G401 (cell line): ENCODE data around the gene ACP1. TPM values are rescaled to one million over a fixed set of nuclear protein-coding genes. Genes with fewer than 3 reads are reported as not detected.

ENCODE experiments used
- DNase-seq: peaks from one replicate; pipeline ENCODE4 v3.0.0-alpha.2; 2015; ENCODE audit warnings: low spot score
- in situ Hi-C: cut with HindIII; loops from 2 replicates; pipeline ENCODE4 v1.10.0; 2016; ENCODE audit warnings: low sequenced_read_pairs, mixed read lengths
- total RNA-seq: library from RNA; depleted of rRNA; stranded (reverse); fragments of >200 nt; shearing (Covaris generic); gene quantifications from 2 replicates; pipeline ENCODE4 v1.2.3, GENCODE V29; 2014

The ACP1 gene
- total RNA-seq, 1 experiment from 2014 or later = 198 TPM

DNA sequence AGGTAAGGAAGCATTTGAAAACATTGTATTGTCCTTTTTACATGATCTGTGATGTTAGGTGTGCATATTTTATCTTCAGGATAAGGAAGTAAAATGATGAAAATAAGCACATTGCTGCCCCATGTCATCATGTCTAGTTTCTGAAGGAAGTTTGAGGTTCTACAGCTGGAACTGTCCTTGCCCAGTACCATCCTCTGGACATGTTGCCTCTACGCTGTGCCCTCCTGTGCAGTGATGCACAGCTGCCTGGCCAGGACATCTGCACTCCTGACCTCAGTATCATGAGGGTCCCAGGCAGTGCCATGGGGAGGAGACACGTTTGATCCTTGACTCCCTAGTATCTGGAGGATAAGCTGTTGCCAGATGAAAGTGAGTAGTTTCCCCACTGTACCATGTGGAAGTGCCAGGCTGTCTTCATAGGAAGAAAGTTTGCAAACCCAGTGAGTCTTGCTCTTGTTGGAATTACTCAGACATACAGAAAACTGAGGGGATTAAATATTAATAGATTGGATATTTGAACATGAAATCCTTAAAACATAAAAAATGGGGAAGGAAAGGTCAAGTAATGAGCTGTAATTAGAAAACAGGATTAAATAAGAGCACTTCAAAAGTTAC is 13.7 kb downstream of the ACP1 start:
- in situ Hi-C loops = no loop called here
- DNase-seq = no peak

DNA sequence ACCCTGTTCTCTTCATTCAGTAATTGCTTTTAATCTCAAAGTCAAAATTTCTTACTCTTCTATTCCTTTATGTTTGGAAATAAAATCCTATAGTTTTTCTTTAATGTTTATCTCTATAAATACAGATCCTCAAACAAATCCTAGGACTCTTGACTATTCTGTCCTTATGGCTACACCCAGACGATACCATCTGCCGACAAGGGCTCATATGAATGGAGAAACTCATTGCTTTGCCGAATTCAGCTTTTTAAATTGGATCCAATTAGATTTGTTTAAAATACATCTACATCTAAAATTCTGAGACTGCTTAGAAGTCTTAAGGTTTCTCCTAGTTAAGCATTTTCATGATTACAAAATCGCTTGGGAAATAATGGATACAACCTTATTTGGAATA is 14.2 kb downstream of the ACP1 start:
- DNase-seq = no peak
- in situ Hi-C loops = no loop called here

DNA sequence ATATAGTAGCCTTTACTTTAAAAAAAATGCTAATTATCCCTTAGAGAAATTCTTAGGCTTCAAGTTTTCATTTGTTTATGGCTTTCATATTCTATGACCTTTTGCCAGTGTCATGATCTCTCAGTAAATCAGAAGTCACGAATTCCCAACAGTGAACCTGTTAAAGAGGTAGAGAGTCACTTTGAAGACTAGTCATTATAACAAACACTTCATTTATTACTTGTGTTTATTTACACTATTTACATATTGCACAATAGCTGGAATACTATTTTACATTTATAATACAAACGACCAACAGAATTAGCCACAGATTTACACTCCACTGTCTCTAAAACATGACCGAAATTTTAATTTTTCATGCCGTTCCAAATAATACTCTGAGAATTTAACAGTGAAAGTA is 14.6 kb downstream of the ACP1 start:
- DNase-seq = no peak
- in situ Hi-C loops = no loop called here

DNA sequence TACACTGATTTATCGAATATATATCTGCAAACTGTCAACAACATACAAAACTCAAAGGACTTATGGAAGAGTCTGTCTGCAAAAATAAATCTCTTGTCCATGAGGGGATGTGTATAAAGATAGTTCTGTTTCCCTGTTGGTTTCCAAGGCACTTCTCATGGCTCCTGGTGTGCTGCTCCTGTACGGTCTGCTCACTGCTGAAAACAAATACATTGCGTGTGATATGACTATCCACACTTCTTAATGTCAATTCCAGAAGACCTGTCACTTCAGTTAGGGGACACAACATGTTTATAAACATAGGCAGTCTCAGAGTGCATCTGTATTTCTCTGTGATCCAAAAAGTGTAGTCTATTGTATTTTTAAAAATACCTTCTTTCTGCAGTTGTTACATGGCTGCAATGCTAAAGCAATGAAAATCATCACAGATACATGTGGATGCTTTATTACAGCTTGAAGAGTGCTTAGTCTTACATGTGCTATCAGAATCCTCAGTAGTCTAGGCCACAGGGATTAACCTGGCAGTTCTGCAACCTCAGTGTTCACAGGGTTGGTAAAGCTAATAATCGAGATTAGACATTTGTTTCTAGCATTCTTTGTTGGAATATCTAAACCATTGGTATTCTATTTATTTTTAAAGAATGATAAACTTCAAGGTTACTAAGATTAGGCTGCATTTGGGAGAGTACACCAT is 15.4 kb downstream of the ACP1 start:
- no peak for DNase-seq

DNA sequence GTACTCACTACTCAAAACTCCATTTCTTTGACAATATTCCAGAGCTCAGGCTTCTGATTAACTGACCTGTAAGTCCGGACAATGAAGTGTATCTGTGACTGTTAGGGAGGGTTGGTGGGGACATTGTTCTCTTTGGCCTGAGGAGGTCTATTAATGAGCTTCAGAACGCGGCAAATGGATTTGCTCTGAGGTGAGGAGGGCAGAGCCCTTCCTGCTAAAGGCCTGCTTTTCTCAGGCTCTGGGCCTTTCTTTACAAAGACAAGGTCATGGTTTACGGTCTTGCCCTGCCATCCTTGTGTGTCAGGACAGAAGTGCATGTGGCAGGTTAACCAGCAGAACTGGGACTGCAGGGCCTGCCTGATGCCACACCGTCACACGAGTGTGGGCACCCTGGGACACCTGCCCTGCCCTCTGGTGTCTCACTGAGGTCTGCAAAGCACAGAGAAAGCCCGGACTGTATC is 15.9 kb downstream of the ACP1 start:
- no peak for DNase-seq
- in situ Hi-C loops = no loop called here

More for the DNA sequence above, 15.4 kb downstream of the ACP1 start:
- in situ Hi-C loops = no loop called here

DNA sequence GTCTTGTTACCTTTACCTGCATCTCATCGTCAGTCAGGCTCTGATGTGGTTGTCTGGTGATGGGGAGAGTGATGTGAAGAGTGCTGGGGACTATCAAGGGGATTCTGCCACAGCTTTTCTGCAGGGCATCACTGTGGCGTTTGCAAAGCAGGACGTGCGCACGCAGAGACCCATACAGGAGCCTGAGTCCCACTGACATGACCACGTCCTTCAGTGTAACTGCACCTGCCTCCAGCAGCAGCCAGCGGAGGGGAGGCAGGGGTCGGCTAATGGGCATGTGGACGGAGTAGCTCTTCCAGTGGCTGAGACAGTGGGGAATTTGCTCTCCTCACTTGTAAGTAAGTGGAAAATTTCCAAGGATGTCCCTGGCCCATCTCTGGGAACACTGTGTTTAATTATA is 16.6 kb downstream of the ACP1 start:
- no peak for DNase-seq
- in situ Hi-C loops = no loop called here

DNA sequence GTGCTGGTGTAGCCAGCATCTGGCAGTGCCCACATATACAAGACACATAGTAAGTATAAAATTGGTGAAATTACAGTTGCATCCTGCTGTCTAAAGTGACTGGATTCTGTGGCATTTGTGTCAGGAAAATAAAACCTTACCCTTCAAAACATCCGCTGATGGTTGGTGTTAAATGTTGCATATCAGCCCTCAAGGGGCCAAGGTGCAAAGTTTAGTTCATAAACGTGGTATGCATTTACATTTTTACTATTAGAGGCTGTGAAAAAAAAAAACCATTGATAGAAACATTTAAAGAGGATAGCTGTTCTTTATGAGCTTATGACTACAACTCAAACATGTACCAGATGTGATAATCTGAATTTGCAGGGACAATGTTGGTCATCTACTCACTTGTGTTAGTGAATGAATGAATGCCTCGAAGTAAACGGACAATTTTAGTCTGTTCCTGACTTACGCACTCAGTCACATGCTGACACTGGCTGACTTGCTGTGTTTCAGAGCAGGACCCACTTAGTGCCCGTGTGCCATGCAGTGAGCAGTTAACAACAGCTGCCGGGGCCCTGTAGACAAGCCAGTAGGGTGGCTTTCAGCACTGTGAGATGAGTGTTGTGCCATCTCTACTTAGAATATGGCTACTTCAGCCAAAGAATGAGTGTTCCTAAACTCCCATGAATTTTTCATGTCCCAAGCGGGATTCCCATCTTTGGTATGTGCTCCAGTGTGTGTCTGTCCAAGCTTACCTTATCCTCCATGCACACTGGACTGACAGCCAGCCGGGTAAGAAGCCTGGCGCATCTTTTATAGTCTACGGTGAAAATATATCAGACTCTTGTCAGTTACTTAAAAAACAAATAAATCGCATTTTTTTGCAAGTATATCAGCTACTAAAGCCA is 17.9 kb downstream of the ACP1 start:
- in situ Hi-C loops = no loop called here
- DNase-seq = no peak

DNA sequence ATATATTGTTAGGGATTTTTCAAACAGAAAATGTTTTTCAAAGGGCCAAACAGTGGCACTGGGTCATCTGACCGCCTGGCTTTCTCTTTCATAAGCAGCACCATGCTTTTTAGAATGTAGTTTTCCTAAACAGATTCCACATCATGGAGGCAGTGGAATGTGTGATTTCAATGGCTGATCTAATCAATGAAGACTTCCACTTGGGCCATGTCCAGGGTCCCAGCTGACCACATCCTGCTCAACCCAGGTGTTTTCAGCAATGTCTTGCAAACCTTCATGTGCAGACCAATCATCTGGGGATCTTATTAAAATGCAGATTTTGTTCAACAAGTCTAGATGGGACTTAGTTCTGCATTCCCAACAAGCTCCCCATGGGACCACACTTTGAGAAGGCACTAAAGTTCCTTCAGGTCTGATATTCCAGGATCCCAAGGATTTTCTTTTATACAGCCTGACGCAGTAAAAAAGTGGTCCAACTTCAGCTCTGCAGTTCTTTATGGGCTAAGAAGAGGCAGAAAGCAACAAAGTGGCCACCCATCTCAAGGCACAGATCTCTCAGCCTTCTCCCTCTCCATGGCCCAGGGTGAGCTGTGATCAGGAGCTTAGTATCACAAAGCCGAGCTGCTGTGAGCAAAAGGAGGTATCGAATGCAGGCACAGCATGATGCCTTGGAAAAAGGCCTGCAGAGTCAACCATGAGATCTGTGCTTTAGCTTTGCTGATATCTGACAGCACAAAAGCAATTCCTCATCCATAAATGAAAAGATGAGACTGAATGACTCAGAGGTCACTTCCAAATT is 19.4 kb downstream of the ACP1 start:
- no peak for DNase-seq

DNA sequence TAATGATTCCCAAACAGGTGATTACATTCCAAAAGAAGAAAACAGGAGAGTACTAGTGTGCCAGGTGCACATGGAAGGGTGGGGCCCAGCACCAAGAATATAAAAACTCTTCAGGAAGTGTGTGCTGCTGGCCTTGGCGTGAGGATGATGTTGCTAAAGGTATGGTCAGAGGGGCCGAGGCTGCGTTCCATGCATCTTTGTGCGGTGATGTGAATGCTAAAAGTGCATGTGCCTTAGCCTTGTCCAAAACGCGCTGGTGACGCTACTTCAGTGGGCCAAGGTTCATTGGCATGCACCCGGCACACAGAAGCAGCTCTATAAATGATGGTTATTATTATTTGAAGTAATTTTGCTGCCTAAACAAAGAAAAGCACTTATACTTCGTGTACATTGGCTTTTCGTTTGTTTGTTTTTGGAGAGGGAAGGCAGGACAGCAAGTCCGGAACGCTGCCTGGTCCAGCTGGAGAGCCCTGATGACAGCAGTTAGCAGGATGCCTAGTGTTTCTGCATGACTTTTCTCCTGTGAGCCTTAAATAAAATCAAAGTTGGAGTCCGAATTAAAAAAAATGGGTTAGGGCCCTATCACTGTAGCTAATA is 20.2 kb downstream of the ACP1 start:
- DNase-seq = no peak
- in situ Hi-C loops = no loop called here

More for the DNA sequence above, 19.4 kb downstream of the ACP1 start:
- in situ Hi-C loops = no loop called here

DNA sequence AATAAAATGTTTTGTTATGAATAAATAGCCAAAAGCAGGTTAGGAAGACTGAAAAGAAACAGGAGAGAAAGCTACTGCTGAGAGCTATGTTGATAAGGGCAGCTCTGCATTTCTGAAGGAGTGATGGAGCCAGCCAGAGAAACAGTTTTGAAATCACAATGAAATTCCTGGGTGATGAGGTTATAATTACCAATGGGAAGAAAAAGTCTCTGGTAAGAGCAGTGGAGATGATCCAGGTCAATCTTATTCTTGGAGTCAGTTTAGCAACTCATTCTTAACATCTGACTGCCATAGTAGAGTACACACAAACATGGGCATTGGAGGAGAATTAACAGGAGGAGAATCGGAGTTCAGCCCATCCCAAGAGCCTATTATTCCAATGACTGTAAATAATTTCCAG is 20.8 kb downstream of the ACP1 start:
- in situ Hi-C loops = no loop called here

DNA sequence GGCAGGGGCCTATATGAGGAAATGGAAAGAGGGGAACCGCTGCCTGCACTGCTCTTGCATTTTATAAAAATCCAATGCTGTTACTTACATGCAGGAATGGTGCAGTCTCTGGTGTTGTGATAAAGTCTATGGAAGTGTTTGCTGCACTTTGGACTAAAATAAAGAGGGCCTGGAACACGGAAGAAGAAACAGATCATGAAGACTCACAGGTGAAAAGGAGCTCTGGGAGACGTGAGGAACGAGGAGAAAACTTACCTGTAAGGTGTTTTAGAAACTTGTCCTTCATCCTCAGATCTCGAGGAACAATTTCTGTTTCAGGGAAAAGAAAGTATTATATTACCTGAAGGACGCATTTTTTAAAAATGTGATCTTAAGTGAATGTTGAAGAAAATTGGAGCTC is 21.3 kb downstream of the ACP1 start:
- in situ Hi-C loops = no loop called here
- DNase-seq = no peak

More for the DNA sequence above, 20.8 kb downstream of the ACP1 start:
- no peak for DNase-seq

DNA sequence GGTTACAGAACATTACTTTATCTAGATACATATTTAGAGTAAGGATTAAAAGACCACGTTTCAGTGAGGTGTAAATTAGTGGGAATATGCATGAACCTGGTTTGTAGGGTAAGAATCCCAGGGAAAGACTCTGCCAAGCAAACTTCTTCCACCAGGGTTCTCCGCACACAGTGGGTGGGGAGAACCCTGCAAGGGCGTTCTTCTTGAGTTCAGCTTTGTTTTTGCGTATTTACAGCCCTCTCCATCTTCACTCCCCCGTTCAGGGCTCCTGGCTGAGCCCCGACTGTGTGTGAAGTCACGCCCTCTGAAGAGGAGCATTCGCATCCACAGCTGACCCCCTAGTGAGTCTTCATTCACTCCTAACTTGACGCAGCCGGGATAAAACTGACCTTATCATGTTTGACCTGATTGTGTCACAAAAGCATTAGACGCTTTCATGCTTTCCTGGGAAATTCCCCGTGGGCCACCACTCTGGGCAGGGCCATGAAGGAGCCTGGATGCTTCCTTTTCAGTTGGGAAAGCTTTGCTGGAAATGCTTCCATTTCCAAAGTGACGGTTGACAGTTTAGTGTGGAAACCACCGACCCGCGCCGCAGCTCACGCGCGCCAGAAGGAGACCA is 22.1 kb downstream of the ACP1 start:
- no peak for DNase-seq
- in situ Hi-C loops = no loop called here

DNA sequence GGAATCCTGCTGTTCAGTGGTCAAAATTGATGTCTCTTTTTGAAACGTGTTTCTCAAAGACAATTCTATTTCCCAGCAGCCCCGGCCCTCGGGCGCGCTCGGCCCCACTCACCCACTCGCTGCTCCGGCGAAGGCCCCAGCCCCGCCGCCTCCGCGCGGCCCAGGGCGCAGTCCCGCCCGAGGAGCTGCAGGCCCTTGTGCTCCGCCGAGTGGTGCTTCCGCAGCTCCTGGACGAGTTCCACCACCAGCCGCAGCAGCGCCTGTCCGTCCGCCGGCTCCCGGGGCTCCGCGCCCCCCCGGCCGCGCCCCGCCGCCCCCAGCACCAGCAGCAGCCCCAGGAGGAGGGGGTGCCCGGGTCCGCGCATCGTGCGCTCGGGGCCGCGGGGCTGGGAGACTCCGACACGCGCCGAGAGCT is 22.7 kb downstream of the ACP1 start:
- no peak for DNase-seq

DNA sequence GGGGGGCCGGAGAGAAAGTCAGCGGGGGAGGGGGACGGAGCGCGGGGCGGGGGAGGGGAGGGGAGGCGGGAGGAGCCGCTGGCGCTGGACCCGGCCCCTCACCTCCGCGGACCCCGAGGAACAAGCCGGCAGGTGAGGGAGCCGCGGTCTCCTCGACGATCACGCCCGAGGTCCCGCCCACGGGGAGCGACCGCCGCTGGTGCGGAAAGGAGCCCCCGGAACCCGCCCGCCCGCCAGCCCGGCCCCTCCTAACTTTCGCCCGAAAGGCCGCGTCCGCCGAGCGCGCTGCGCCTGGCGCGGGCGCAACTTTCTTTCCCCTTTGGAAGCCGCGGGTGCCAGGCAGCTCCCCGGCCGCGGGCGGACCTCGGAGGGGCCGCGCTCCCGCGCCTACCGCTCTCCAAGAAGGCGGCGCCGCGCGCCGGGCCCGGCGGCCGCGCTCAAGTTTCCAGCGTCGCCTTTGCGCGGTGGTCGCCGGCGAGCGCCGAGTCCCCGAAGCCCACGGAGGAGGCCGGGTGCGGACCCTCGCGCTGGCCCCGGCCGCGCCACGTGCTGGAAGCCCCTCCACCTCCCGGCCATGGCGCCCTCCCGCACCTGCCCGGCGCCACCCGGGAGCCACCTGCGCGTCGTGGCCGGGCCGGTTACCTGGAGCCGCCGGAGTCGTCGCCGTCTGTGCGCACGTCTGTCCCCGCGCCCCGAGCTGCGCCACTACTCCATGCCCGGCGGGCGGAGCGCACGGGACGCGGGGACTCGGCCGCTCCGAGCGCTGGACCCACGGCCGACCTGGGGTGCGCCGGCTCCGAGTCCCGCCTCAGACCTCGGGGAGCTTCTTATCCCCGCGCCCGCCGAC is 23.4 kb downstream of the ACP1 start, which contains the start of gene ALKAL2:
Gene ALKAL2, minus strand, starts transcription at position 181 of the 847 bp plus-strand sequence. CDS start 256 bp downstream, outside the sequence.
- DNase-seq = no peak
- in situ Hi-C loops = no loop called here

More for the DNA sequence above, 22.7 kb downstream of the ACP1 start:
- in situ Hi-C loops = no loop called here

DNA sequence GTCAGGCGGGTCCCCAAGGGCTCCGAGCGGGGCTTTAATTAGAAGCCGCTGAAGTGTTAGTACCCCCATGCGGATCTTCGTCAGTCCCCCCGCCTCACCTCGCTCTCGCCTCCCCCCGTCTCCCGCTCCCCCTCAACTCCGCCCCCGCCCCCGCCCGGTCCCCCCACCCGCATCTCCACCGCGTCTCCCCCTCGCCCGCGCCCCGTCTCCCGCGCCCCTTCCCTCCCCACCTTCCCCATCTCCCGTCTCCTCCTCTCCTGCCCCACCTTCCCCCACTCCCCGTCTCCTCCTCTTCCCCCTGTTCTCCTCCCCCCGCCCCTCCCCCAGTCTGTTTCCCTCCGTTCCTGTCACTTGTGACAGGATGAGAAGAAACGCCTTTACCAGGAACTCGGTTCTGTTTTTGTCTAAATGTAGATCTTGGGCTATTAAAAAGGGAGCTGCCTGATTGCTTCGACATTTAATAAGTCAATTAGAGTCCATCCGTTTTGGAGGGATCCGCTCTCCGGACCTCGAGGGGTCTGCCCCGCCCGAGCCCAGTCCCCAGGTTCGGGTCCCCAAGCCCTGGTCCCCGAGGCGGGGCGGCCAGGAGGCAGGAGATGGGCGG is 24.1 kb downstream of the ACP1 start:
- in situ Hi-C loops = no loop called here

DNA sequence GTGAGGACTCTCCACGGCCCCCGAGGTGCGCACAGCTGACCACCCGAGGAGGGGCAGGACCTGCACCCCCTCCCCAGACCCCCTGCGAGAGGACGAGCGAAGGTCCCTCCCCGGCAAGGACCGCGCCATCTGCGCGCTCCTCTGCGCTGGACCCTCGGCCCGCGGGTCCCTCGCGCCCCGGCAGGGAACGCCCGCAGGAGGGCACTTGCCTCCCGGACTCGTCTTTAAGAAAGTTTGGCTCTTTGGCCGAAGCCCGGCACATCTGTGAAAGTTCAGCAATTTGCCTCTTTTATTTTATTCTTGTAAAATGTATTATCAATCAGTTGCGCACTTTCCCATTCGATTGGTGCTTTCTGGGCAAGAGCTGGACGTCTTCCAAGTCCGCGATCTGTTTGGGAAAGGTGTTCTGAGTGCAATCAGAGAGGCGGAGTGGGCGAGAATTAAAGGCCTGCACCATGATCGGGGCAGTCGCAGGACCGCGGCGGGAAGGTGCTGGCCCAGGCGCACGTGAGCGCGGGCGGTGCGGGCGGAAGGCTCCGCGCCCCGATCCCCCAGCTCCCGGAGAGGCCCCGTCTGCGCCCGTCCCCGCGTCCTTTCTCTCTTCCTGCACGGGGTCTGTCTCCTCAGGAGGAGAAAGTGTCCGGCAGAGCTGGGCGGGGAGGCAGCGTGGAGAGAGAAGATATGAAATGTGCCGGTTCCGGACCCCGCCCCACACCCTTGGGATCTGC is 24.8 kb downstream of the ACP1 start:
- in situ Hi-C loops = no loop called here
- peak; percentile 10 for DNase-seq

More for the DNA sequence above, 24.1 kb downstream of the ACP1 start:
- no peak for DNase-seq
